Daoy (cell line): ENCODE measurements around the gene TMEM220. TPM values are rescaled to one million over a fixed set of nuclear protein-coding genes. Genes with fewer than 3 reads are reported as not detected.
"Not testable (repeated sequence)": the region's sequence is repeated elsewhere in the genome, so short reads cannot be mapped to it uniquely, and the experiment has no call there.

ENCODE experiments used
- DNase-seq: peaks from one replicate; pipeline ENCODE4 v3.0.0-alpha.2; 2015; ENCODE audit warnings: low read depth
- total RNA-seq: library from RNA; depleted of rRNA; stranded (reverse); fragments of >200 nt; shearing (Covaris generic); gene quantifications from 2 replicates; pipeline ENCODE4 v1.2.3, GENCODE V29; 2014

Gene TMEM220
- total RNA-seq, 1 experiment from 2014 or later: 0.17 TPM

- no peak for DNase-seq
Measured at GRCh38 chr17:10728331-10728892, 1.4 kb downstream of the TMEM220 start.

GRCh38 chr17:10727192-10727591 lies 2.6 kb downstream of the TMEM220 start:
- DNase-seq: no peak

- no peak for DNase-seq
Measured at GRCh38 chr17:10726196-10726595, 3.6 kb downstream of the TMEM220 start.

GRCh38 chr17:10725262-10725661 lies 4.6 kb downstream of the TMEM220 start:
- DNase-seq: no peak

- DNase-seq: no peak
Measured at GRCh38 chr17:10724546-10725195, 5.2 kb downstream of the TMEM220 start.

- no peak for DNase-seq
Measured at GRCh38 chr17:10718547-10718946, 11.3 kb downstream of the TMEM220 start.

GRCh38 chr17:10716218-10716617 lies 13.6 kb downstream of the TMEM220 start:
- no peak for DNase-seq

- DNase-seq: no peak
Measured at GRCh38 chr17:10713318-10713717, 16.5 kb downstream of the TMEM220 start.

- DNase-seq: no peak
Measured at GRCh38 chr17:10705727-10706126, 24.1 kb downstream of the TMEM220 start.

- DNase-seq: peak; percentile 13
Measured at GRCh38 chr17:10702574-10702973, 27.2 kb downstream of the TMEM220 start.

- DNase-seq: no peak
Measured at GRCh38 chr17:10699856-10700255, 30.0 kb downstream of the TMEM220 start.

GRCh38 chr17:10698096-10698818 lies 31.6 kb downstream of the TMEM220 start:
- DNase-seq: peak; percentile 11

- peak; percentile 97 for DNase-seq
Measured at GRCh38 chr17:10697092-10698081, 32.4 kb downstream of the TMEM220 start, which contains the start of the genes ADPRM and SCO1. ADPRM (plus strand) TSS chr17:10697594; CDS start chr17:10704927, 7,333 bp downstream. SCO1 (minus strand) TSS chr17:10697533; CDS start chr17:10697507, 26 bp downstream.

- DNase-seq: not testable (repeated sequence)
Measured at GRCh38 chr17:10695875-10696407, 33.9 kb downstream of the TMEM220 start.

GRCh38 chr17:10687499-10687898 lies 42.3 kb downstream of the TMEM220 start:
- DNase-seq: no peak

- DNase-seq: no peak
Measured at GRCh38 chr17:10683853-10684252, 46.0 kb downstream of the TMEM220 start.

- no peak for DNase-seq
Measured at GRCh38 chr17:10681866-10682446, 47.9 kb downstream of the TMEM220 start.

GRCh38 chr17:10674704-10675103 lies 55.1 kb downstream of the TMEM220 start:
- no peak for DNase-seq

GRCh38 chr17:10673312-10673711 lies 56.5 kb downstream of the TMEM220 start:
- DNase-seq: no peak

- DNase-seq: no peak
Measured at GRCh38 chr17:10668775-10669174, 61.0 kb downstream of the TMEM220 start.

GRCh38 chr17:10666906-10667305 lies 62.9 kb downstream of the TMEM220 start:
- no peak for DNase-seq
